ENCODE measurements around the gene ATP6V1B1. TPM values are rescaled to one million over a fixed set of nuclear protein-coding genes. Genes with fewer than 3 reads are reported as not detected.

The ATP6V1B1 gene
- total RNA-seq, 4 donors from 2014 or later, result not detected

GRCh38 chr2:70926042-70926441 lies 9.7 kb upstream of the ATP6V1B1 start:
- no peaks in the 10 kb centered on the region for H3K9me3 ChIP-seq
- no peaks in the 10 kb centered on the region for H3K27me3 ChIP-seq
- H3K4me1 ChIP-seq, result no peaks in the 10 kb centered on the region
- H3K4me3 ChIP-seq (replicated peaks in 1 of 3), result no peak overlapping the region
- H3K36me3 ChIP-seq, result no peaks in the 10 kb centered on the region
- no peak for DNase-seq
- WGBS, 2 donors, result 83 to 90% methylated on average over 2 of the region's 2 CpGs
- H3K27ac ChIP-seq, result no peak overlapping the region
- intact Hi-C loops (cut with DNase I), result no loop called here
- no peak for TF ChIP-seq POLR2A (IDR thresholded peaks at IDR 0.05)
- TF ChIP-seq, protein P1, sequence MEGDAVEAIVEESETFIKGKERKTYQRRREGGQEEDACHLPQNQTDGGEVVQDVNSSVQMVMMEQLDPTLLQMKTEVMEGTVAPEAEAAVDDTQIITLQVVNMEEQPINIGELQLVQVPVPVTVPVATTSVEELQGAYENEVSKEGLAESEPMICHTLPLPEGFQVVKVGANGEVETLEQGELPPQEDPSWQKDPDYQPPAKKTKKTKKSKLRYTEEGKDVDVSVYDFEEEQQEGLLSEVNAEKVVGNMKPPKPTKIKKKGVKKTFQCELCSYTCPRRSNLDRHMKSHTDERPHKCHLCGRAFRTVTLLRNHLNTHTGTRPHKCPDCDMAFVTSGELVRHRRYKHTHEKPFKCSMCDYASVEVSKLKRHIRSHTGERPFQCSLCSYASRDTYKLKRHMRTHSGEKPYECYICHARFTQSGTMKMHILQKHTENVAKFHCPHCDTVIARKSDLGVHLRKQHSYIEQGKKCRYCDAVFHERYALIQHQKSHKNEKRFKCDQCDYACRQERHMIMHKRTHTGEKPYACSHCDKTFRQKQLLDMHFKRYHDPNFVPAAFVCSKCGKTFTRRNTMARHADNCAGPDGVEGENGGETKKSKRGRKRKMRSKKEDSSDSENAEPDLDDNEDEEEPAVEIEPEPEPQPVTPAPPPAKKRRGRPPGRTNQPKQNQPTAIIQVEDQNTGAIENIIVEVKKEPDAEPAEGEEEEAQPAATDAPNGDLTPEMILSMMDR (IDR thresholded peaks at IDR 0.05), result no peak

GRCh38 chr2:70927138-70927537 lies 8.6 kb upstream of the ATP6V1B1 start:
- Histone ChIP-seq H3K27ac (no peak overlapping the region), H3K27me3 (no peaks in the 10 kb centered on the region), H3K9me3 (no peaks in the 10 kb centered on the region), H3K4me1 (no peaks in the 10 kb centered on the region), H3K4me3 (replicated peaks in 1 of 3) (no peak overlapping the region), H3K36me3 (no peaks in the 10 kb centered on the region)
- no peak for DNase-seq
- WGBS, 2 donors, result 89 to 92% methylated on average over 3 of the region's 3 CpGs
- intact Hi-C loops (cut with DNase I), result no loop called here
- TF ChIP-seq, protein P1 (IDR thresholded peaks at IDR 0.05), result no peak
- no peak for TF ChIP-seq POLR2A (IDR thresholded peaks at IDR 0.05)

GRCh38 chr2:70927641-70928040 lies 8.1 kb upstream of the ATP6V1B1 start:
- Histone ChIP-seq H3K27me3 (no peaks in the 10 kb centered on the region), H3K9me3 (no peaks in the 10 kb centered on the region), H3K4me3 (replicated peaks in 1 of 3) (no peak overlapping the region), H3K27ac (no peak overlapping the region), H3K36me3 (no peaks in the 10 kb centered on the region), H3K4me1 (no peaks in the 10 kb centered on the region)
- intact Hi-C loops (cut with DNase I), result no loop called here
- 83 to 94% methylated on average over 9 of the region's 9 CpGs for WGBS, 2 donors
- TF ChIP-seq POLR2A (IDR thresholded peaks at IDR 0.05), result no peak
- TF ChIP-seq, protein P1 (IDR thresholded peaks at IDR 0.05), result no peak
- no peak for DNase-seq

DNA sequence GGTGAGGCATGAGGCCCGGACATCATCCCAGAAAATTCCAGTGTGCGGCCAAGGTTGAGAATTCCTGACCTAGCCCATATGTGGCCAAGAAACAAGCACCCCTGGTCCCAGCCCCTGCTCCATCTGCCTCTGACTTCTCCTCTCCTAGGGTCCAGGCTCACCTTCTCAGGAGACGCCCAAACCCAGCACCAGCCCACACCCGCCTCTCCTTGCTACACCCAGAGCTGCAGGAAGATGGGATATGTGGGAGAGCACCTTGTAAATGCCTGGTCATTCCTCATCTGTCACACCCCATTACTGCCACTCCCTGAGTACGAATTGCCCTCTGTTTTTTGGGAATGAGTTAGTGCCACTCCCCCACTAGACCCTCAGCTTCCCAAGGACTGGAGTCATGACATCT lies 7.3 kb upstream of the ATP6V1B1 start:
- Histone ChIP-seq H3K36me3 (no peaks in the 10 kb centered on the region), H3K27ac (no peak overlapping the region), H3K4me1 (no peaks in the 10 kb centered on the region), H3K4me3 (replicated peaks in 1 of 3) (no peak overlapping the region), H3K27me3 (no peaks in the 10 kb centered on the region), H3K9me3 (no peaks in the 10 kb centered on the region)
- intact Hi-C loops (cut with DNase I), result no loop called here
- 88 to 89% methylated on average over 4 of the region's 5 CpGs for WGBS, 2 donors
- TF ChIP-seq POLR2A (IDR thresholded peaks at IDR 0.05), result no peak
- TF ChIP-seq, protein P1 (IDR thresholded peaks at IDR 0.05), result no peak
- no peak for DNase-seq

- Histone ChIP-seq H3K36me3 (no peaks in the 10 kb centered on the region), H3K27me3 (no peaks in the 10 kb centered on the region), H3K4me3 (replicated peaks in 1 of 3) (no peak overlapping the region), H3K9me3 (no peaks in the 10 kb centered on the region), H3K4me1 (no peaks in the 10 kb centered on the region), H3K27ac (no peak overlapping the region)
- intact Hi-C loops (cut with DNase I), result no loop called here
- 80 to 82% methylated on average over 4 of the region's 4 CpGs for WGBS, 2 donors
- TF ChIP-seq POLR2A (IDR thresholded peaks at IDR 0.05), result no peak
- TF ChIP-seq, protein P1 (IDR thresholded peaks at IDR 0.05), result no peak
- DNase-seq, result no peak
Observed at GRCh38 chr2:70930371-70931329, 5.0 kb upstream of the ATP6V1B1 start.
